ENCODE measurements around the gene MARCKSL1. TPM values are rescaled to one million over a fixed set of nuclear protein-coding genes. Genes with fewer than 3 reads are reported as not detected.

Gene MARCKSL1
- total RNA-seq, 1 donor from 2014 or later: 36.8 TPM

DNA sequence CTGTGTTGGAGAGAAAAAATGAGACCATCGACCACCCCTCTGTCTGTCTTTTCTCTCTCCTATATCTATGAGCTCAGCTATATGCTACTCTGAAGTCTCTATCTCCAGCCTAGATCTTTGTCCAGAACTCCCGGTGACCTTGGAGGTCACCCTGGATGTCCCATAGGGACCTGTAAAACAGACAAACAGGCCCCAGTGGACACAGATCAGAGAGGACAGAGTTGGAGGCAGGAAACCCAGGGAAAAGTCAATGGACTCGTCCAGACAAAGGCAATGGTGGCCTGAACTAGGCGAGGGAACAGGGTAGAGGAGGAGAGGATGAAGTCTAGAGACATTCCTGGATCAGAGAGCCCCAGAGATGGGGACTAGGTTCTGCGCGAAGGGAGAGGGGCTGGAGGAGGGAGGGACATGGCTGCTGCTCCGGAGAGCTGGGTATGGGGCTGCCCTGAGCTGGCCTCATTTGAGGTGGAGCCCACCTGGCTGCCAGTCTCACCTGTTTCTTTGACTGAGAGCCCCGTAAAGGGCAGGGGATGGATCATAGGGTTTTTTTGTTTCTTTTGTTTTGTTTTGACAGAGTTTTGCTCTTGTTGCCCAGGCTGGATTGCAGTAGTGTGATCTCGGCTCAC is 10.6 kb upstream of the MARCKSL1 start:
- intact Hi-C loops (cut with DNase I): no loop called here
- no peaks in the 10 kb centered on the region for H3K36me3 ChIP-seq
- H3K27me3 ChIP-seq: no peaks in the 10 kb centered on the region
- no peaks in the 10 kb centered on the region for H3K9me3 ChIP-seq
- no peak overlapping the region for H3K27ac ChIP-seq
- no peak for DNase-seq (ENCODE audit: extremely low spot score in 2 of 2)
- H3K4me1 ChIP-seq: peaks cover 1% of the 10 kb centered on the region
- H3K4me3 ChIP-seq: no peak overlapping the region
- TF ChIP-seq, protein P1, sequence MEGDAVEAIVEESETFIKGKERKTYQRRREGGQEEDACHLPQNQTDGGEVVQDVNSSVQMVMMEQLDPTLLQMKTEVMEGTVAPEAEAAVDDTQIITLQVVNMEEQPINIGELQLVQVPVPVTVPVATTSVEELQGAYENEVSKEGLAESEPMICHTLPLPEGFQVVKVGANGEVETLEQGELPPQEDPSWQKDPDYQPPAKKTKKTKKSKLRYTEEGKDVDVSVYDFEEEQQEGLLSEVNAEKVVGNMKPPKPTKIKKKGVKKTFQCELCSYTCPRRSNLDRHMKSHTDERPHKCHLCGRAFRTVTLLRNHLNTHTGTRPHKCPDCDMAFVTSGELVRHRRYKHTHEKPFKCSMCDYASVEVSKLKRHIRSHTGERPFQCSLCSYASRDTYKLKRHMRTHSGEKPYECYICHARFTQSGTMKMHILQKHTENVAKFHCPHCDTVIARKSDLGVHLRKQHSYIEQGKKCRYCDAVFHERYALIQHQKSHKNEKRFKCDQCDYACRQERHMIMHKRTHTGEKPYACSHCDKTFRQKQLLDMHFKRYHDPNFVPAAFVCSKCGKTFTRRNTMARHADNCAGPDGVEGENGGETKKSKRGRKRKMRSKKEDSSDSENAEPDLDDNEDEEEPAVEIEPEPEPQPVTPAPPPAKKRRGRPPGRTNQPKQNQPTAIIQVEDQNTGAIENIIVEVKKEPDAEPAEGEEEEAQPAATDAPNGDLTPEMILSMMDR (IDR thresholded peaks at IDR 0.05): no peak
- no peak for TF ChIP-seq POLR2AphosphoS5 (IDR thresholded peaks at IDR 0.05; ENCODE audit: insufficient read depth in 1 of 2, low read depth in 1 of 2)
- no peak for TF ChIP-seq POLR2A (IDR thresholded peaks at IDR 0.05)

DNA sequence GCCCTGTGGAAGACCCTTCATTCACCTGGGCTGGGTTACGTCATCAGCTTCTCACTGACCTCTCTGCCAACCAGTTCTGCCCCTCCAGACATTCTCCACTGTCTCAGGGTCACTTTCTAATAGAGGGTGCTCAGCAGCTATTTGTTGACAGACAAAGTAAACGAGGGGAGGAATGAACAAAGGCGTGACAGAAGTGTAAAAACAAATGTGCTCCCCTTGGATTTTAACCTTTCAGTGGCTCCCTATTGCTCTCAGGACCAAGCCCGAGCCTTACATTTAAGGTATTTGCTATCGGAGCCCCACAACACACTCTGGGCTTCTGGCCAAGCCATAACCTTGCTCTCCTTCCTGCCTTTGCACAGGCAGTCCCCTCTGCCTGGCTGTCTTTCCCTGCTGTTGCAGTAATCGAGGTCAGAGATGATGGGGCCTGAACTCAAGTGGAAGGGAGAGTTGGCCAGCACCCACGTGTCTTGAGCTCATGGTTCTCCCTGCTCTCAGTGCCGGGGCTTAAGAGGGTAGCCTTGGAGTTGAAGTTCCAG is 9.3 kb upstream of the MARCKSL1 start:
- Histone ChIP-seq H3K4me3 (no peak overlapping the region), H3K27ac (no peak overlapping the region), H3K27me3 (no peaks in the 10 kb centered on the region), H3K4me1 (no peaks in the 10 kb centered on the region), H3K9me3 (no peaks in the 10 kb centered on the region), H3K36me3 (no peaks in the 10 kb centered on the region)
- TF ChIP-seq, protein P1 (IDR thresholded peaks at IDR 0.05): no peak
- no peak for TF ChIP-seq POLR2A (IDR thresholded peaks at IDR 0.05)
- TF ChIP-seq POLR2AphosphoS5 (IDR thresholded peaks at IDR 0.05; ENCODE audit: insufficient read depth in 1 of 2, low read depth in 1 of 2): no peak
- intact Hi-C loops (cut with DNase I): no loop called here
- no peak for DNase-seq (ENCODE audit: extremely low spot score in 2 of 2)

DNA sequence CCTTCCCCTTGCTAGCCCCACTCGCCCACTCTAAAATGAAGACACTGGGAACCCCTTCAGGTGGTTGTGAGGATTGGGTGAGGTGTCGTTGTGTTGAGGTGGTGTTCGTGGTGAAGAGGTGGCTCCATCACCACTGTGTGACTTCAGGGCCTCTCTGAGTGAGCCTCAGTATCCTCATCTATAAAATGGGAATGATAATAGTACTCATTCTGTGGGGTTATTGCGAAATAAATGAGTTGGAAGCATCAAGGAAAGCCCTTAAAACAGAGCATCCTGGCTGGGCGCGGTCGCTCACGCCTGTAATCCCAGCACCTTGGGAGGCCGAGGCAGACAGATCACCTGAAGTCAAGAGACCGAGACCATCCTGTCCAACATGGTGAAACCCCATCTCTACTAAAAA is 6.7 kb upstream of the MARCKSL1 start:
- H3K4me1 ChIP-seq: no peaks in the 10 kb centered on the region
- H3K36me3 ChIP-seq: no peaks in the 10 kb centered on the region
- no peak overlapping the region for H3K4me3 ChIP-seq
- H3K27ac ChIP-seq: no peak overlapping the region
- H3K27me3 ChIP-seq: no peaks in the 10 kb centered on the region
- TF ChIP-seq POLR2AphosphoS5 (IDR thresholded peaks at IDR 0.05; ENCODE audit: insufficient read depth in 1 of 2, low read depth in 1 of 2): no peak
- TF ChIP-seq, protein P1 (IDR thresholded peaks at IDR 0.05): no peak
- no peak for TF ChIP-seq POLR2A (IDR thresholded peaks at IDR 0.05)
- H3K9me3 ChIP-seq: no peaks in the 10 kb centered on the region
- intact Hi-C loops (cut with DNase I): no loop called here
- no peak for DNase-seq (ENCODE audit: extremely low spot score in 2 of 2)

DNA sequence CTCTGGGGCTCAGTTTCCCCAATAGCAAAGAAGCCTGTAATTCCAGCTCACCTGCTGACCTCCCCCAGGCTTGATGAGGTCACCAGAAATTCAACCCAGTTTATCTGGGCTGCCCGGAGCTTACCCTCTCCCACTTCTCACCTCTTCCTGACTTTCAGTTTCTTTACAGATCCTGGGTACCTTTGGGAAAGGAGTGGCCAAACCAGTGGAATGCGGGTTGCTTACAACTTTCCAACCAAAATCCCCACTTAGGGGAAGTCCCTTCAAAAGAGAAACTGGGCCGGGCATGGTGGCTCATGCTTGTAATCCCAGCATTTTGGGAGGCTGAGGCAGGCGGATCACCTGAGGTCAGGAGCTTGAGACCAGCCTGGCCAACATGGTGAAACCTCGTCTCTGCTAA is 5.9 kb upstream of the MARCKSL1 start:
- TF ChIP-seq, protein P1 (IDR thresholded peaks at IDR 0.05): no peak
- no peak for TF ChIP-seq POLR2AphosphoS5 (IDR thresholded peaks at IDR 0.05; ENCODE audit: insufficient read depth in 1 of 2, low read depth in 1 of 2)
- TF ChIP-seq POLR2A (IDR thresholded peaks at IDR 0.05): no peak
- DNase-seq (ENCODE audit: extremely low spot score in 2 of 2): no peak
- H3K27ac ChIP-seq: no peak overlapping the region
- H3K27me3 ChIP-seq: no peaks in the 10 kb centered on the region
- no peaks in the 10 kb centered on the region for H3K36me3 ChIP-seq
- no peaks in the 10 kb centered on the region for H3K9me3 ChIP-seq
- H3K4me3 ChIP-seq: no peak overlapping the region
- intact Hi-C loops (cut with DNase I): no loop called here
- peaks cover 4% of the 10 kb centered on the region for H3K4me1 ChIP-seq

DNA sequence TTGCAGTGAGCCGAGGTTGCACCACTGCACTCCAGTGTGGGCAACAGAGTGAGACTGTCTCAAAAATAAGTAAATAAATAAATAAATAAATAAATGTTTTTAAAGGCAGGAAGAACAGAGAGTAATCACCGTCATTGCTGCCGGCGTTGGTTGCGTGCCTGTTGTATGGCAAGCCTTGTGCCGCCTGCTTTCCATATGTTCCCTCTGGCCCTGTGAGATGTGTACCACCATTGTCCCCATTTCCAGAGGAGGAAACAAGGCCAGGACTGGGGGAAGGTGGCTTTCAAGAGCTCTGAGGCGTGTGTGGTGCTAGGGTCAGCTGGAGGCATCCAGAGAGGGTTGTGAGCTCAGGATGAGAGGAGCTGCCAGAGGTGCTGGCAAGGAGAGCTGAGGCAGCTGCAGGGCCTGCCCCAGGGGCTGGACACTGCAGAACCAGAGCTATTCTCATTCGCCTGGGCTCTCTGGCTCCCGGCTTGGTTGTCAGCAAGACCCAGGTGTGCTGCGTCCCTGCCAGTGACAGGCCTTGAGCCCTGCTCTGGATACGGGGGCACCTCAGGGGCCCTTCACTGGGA is 5.2 kb upstream of the MARCKSL1 start:
- Histone ChIP-seq H3K4me1 (peaks cover 11% of the 10 kb centered on the region), H3K27me3 (no peaks in the 10 kb centered on the region), H3K4me3 (no peak overlapping the region), H3K27ac (no peak overlapping the region), H3K36me3 (no peaks in the 10 kb centered on the region), H3K9me3 (no peaks in the 10 kb centered on the region)
- no peak for TF ChIP-seq POLR2A (IDR thresholded peaks at IDR 0.05)
- no peak for TF ChIP-seq POLR2AphosphoS5 (IDR thresholded peaks at IDR 0.05; ENCODE audit: insufficient read depth in 1 of 2, low read depth in 1 of 2)
- TF ChIP-seq, protein P1 (IDR thresholded peaks at IDR 0.05): no peak
- intact Hi-C loops (cut with DNase I): no loop called here
- no peak for DNase-seq (ENCODE audit: extremely low spot score in 2 of 2)
